HepG2 (cell line): ENCODE data around the gene TPGS1. TPM values are rescaled to one million over a fixed set of nuclear protein-coding genes. Genes with fewer than 3 reads are reported as not detected.

Experiments used
- BCL6 ChIP-seq: IDR thresholded peaks from 2 replicates; pipeline ENCODE4 v1.6.1; 2016; ENCODE audit warnings: missing genetic modification reagents, missing compliant biosample characterization
- CBX1 ChIP-seq: IDR thresholded peaks from one replicate; pipeline ENCODE4 v1.6.1; 2016; ENCODE audit warnings: antibody characterized with exemption, low read depth
- CEBPB ChIP-seq: IDR thresholded peaks from 2 replicates; pipeline ENCODE4 v1.6.1; 2011; ENCODE audit warnings: low read depth, low read length, improper control_type of control experiment, borderline replicate concordance
- FOXO1 ChIP-seq: sonication (generic); formaldehyde crosslinking; IDR thresholded peaks from 2 replicates; pipeline ENCODE4 v1.4.0; 2020; ENCODE audit warnings: missing genetic modification reagents
- GZF1 ChIP-seq: sonication (generic); formaldehyde crosslinking; IDR thresholded peaks from 2 replicates; pipeline ENCODE4 v1.5.1; 2020; ENCODE audit warnings: mild to moderate bottlenecking, missing genetic modification reagents
- MEIS1 ChIP-seq: sonication (generic); formaldehyde crosslinking; IDR thresholded peaks from 2 replicates; pipeline ENCODE4 v1.9.0; 2021; ENCODE audit warnings: mild to moderate bottlenecking, missing genetic modification reagents, moderate library complexity, borderline replicate concordance
- MEIS2 ChIP-seq: sonication (generic); formaldehyde crosslinking; IDR thresholded peaks from 2 replicates; pipeline ENCODE4 v1.9.0; 2021; ENCODE audit warnings: mild to moderate bottlenecking, missing genetic modification reagents
- NFKBIZ ChIP-seq: IDR thresholded peaks from 2 replicates; pipeline ENCODE4 v1.6.1; 2018; ENCODE audit warnings: missing genetic modification reagents, missing compliant biosample characterization
- PHF5A ChIP-seq: IDR thresholded peaks from one replicate; pipeline ENCODE4 v1.6.1; 2018; ENCODE audit warnings: low read depth, missing genetic modification reagents; ENCODE audit not compliant: unreplicated experiment
- RFX1 ChIP-seq: fragments of 450-650 bp; IDR thresholded peaks from 2 replicates; pipeline ENCODE4 v1.6.1; 2017
- SALL1 ChIP-seq: sonication (generic); formaldehyde crosslinking; IDR thresholded peaks from 2 replicates; pipeline ENCODE4 v1.8.0; 2022; ENCODE audit warnings: mild to moderate bottlenecking, missing genetic modification reagents
- SETDB1 ChIP-seq: sonication (generic); formaldehyde crosslinking; IDR thresholded peaks from 2 replicates; pipeline ENCODE4 v1.5.1; 2020; ENCODE audit warnings: missing genetic modification reagents, mild to moderate bottlenecking, borderline replicate concordance
- SNAPC2 ChIP-seq: sonication (generic); formaldehyde crosslinking; IDR thresholded peaks from 2 replicates; pipeline ENCODE4 v1.8.1; 2022; ENCODE audit warnings: mild to moderate bottlenecking, missing genetic modification reagents
- TCF7 ChIP-seq: sonication (generic); IDR thresholded peaks from 2 replicates; pipeline ENCODE4 v1.6.1; 2016; ENCODE audit warnings: antibody characterized with exemption, low read depth
- TFDP1 ChIP-seq: IDR thresholded peaks from 2 replicates; pipeline ENCODE4 v1.6.1; 2016; ENCODE audit warnings: missing compliant biosample characterization, missing genetic modification reagents, borderline replicate concordance
- TSC22D2 ChIP-seq: sonication (generic); formaldehyde crosslinking; IDR thresholded peaks from 2 replicates; pipeline ENCODE4 v1.5.1; 2020; ENCODE audit warnings: missing genetic modification reagents, mild to moderate bottlenecking, borderline replicate concordance
- U2AF2 ChIP-seq: fragments of 200-400 bp; formaldehyde crosslinking; IDR thresholded peaks from 2 replicates; pipeline ENCODE4 v1.6.1; 2017; ENCODE audit warnings: low read depth, mild to moderate bottlenecking, low read length
- YEATS2 ChIP-seq: sonication (generic); formaldehyde crosslinking; IDR thresholded peaks from 2 replicates; pipeline ENCODE4 v1.4.0; 2020; ENCODE audit warnings: missing genetic modification reagents, borderline replicate concordance
- ZBTB4 ChIP-seq: sonication (generic); formaldehyde crosslinking; IDR thresholded peaks from 2 replicates; pipeline ENCODE4 v1.4.0; 2020; ENCODE audit warnings: missing genetic modification reagents, mild to moderate bottlenecking, borderline replicate concordance
- ZFYVE20 ChIP-seq: sonication (generic); formaldehyde crosslinking; IDR thresholded peaks from 2 replicates; pipeline ENCODE4 v1.8.0; 2023; ENCODE audit warnings: low read depth, mild to moderate bottlenecking, moderate library complexity, missing genetic modification reagents, borderline replicate concordance
- ZNF3 ChIP-seq: IDR thresholded peaks from 2 replicates; pipeline ENCODE4 v1.7.0; 2017; ENCODE audit warnings: inconsistent platforms
- ZNF451 ChIP-seq: sonication (generic); formaldehyde crosslinking; IDR thresholded peaks from 2 replicates; pipeline ENCODE4 v1.5.0; 2020; ENCODE audit warnings: mild to moderate bottlenecking, missing genetic modification reagents
- ZNF660 ChIP-seq: sonication (generic); formaldehyde crosslinking; IDR thresholded peaks from 2 replicates; pipeline ENCODE4 v1.5.1; 2020; ENCODE audit warnings: mild to moderate bottlenecking, low read depth, missing genetic modification reagents, borderline replicate concordance
- ZNF792 ChIP-seq: IDR thresholded peaks from 2 replicates; pipeline ENCODE4 v1.6.1; 2016
- ZSCAN29 ChIP-seq: sonication (generic); formaldehyde crosslinking; conservative IDR thresholded peaks from 2 replicates; pipeline ENCODE4 v1.4.0; 2020; ENCODE audit warnings: mild to moderate bottlenecking, missing genetic modification reagents
- polyA plus RNA-seq, 8 experiments: library from polyadenylated mRNA; depleted of rRNA in 3 of 8; stranded (reverse) in 7 of 8; unstranded in 1 of 8; fragments of >200 nt; fragmentation: Illumina TruSeq in 4 of 8; extraction: Trizol in 4 of 8; gene quantifications; 2 replicates each; pipeline versions ENCODE4 v1.2.1 to v1.2.3, GENCODE V29; 2011 to 2016; ENCODE audit warnings: low read depth in 4 of 8, missing spikeins in 1 of 8, mixed read lengths in 1 of 8; ENCODE audit not compliant: insufficient read depth in 1 of 8
- total RNA-seq, 5 experiments: library from RNA; depleted of rRNA; stranded (reverse); fragments of >200 nt; fragmentation: Illumina TruSeq; extraction: Trizol; gene quantifications; 2 replicates each; pipeline ENCODE4 v1.2.3, GENCODE V29; 2016; ENCODE audit warnings: low read depth in 1 of 5
- TF ChIP-seq, protein P1 (sequence below): IDR thresholded peaks from 2 replicates; pipeline ENCODE4 v1.6.1; 2016; ENCODE audit warnings: missing compliant biosample characterization, missing genetic modification reagents, borderline replicate concordance
- TF ChIP-seq, protein P2 (sequence below): sonication (generic); formaldehyde crosslinking; IDR thresholded peaks from 2 replicates; pipeline ENCODE4 v1.4.0; 2020; ENCODE audit warnings: missing genetic modification reagents

TPGS1 gene
- total and polyA plus RNA-seq, 2 of the 13 experiments (the other 11 are each of a cell fraction or from before 2014, with no cell fraction given): 1.1 to 6.2 TPM

- TF ChIP-seq, protein P1, sequence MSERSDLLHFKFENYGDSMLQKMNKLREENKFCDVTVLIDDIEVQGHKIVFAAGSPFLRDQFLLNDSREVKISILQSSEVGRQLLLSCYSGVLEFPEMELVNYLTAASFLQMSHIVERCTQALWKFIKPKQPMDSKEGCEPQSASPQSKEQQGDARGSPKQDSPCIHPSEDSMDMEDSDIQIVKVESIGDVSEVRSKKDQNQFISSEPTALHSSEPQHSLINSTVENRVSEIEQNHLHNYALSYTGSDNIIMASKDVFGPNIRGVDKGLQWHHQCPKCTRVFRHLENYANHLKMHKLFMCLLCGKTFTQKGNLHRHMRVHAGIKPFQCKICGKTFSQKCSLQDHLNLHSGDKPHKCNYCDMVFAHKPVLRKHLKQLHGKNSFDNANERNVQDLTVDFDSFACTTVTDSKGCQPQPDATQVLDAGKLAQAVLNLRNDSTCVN: no peak
- no peak for TF ChIP-seq SALL1 (CRISPR knock-in tag)
- TF ChIP-seq ZNF3: no peak
- TF ChIP-seq ZNF660 (CRISPR knock-in tag): no peak
- TF ChIP-seq PHF5A (CRISPR knock-in tag): no peak
- TF ChIP-seq ZNF792: peak; percentile 28; the same call in 1 of the 2 replicates
- no peak for TF ChIP-seq NFKBIZ (CRISPR knock-in tag)
- peak; percentile 29; the same call in 1 of the 2 replicates for TF ChIP-seq TCF7
- no peak for TF ChIP-seq BCL6 (CRISPR knock-in tag)
- TF ChIP-seq CBX1: peak; percentile 40
- peak; percentile 28; the same call in 1 of the 2 replicates for TF ChIP-seq YEATS2
- no peak for TF ChIP-seq SNAPC2
- peak; percentile 93 for TF ChIP-seq CEBPB
- no peak for TF ChIP-seq ZBTB4 (CRISPR knock-in tag)
- TF ChIP-seq MEIS1 (CRISPR knock-in tag): no peak
- no peak for TF ChIP-seq ZFYVE20 (CRISPR knock-in tag)
- 0 out of 2 replicates have a peak, but pooled peaks have one; percentile 23 for TF ChIP-seq MEIS2 (CRISPR knock-in tag)
- TF ChIP-seq, protein P2, sequence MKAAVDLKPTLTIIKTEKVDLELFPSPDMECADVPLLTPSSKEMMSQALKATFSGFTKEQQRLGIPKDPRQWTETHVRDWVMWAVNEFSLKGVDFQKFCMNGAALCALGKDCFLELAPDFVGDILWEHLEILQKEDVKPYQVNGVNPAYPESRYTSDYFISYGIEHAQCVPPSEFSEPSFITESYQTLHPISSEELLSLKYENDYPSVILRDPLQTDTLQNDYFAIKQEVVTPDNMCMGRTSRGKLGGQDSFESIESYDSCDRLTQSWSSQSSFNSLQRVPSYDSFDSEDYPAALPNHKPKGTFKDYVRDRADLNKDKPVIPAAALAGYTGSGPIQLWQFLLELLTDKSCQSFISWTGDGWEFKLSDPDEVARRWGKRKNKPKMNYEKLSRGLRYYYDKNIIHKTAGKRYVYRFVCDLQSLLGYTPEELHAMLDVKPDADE (CRISPR knock-in tag): no peak
- TF ChIP-seq TSC22D2: no peak
- no peak for TF ChIP-seq RFX1
- TF ChIP-seq FOXO1 (CRISPR knock-in tag): peak; percentile 24; the same call in 1 of the 2 replicates
- no peak for TF ChIP-seq GZF1 (CRISPR knock-in tag)
- no peak for TF ChIP-seq U2AF2
- TF ChIP-seq ZNF451: no peak
- no peak for TF ChIP-seq SETDB1
- no peak for TF ChIP-seq ZSCAN29 (CRISPR knock-in tag)
- no peak for TF ChIP-seq TFDP1 (CRISPR knock-in tag)
Measured at GRCh38 chr19:566403-566802, 59.1 kb downstream of the TPGS1 start (continued).
